ENCODE results near the gene GTF3C4.

The GTF3C4 gene

DNA sequence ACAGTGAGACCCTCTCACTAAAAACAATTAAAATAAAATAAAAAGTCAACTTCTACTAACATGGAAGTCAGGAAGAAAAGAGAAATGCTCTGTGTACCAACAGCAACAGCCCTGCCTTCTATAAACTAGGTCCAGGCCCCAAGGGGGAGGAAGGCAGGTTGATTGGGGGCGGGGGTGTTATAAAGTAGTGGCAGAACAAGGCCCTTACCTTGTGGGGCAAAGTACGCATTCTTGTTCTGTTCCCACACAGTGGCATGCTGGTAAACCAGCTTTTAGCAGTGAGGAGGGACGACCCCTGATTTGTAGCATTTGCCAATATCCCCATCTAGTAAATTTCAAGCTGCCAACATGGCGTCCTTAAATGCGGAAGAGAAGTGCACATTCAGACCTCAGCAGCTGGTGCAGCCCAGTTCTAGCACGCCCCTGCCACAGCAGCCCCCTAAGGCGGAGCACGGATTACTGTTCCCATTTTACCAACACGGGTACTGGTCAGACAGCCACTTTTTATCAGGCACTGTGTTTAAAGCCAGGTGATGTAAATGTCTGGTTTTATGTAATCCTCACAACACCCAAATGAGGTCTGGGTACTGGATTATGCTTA, 69.5 kb downstream of the GTF3C4 start:
- no peak for DNase-seq

DNA sequence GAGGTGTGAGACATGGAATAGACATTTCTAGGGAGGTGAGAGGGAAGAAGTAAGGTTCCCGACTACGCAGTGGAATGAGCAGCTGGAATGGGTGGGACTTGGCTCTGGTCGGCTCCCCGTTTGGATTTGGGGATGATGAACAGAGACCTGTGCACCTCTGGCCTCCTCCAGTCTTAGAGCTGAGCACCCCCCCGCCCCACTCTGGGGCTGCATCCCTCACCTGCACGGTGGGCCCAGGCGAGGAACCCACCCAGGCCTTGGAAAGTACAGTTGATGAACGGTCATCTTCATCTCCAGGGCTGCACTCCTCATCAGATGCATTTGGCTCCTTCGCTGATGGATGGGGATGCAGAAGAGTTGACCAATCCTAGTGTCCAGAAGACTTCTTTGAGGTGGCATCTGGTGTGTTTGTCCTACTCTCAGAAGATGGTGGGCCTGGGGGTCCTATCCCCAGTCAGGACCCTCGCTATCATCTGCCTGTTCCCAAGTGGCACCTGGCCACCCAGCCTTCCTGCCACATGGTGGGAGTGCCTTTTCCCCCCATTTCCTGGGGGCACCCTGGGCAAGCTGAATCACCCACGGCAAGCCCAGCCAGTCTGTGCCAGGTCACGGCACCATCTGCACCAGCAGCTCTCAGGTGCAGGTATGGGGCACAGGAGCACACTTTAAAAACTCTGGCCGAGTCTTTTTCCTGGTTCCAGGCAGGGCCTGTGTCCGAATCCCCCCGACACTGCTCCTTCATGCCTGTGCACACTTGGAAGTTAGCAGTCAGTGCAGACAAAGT, 70.5 kb downstream of the GTF3C4 start:
- no peak for DNase-seq

- no peak for DNase-seq
Observed at GRCh38 chr9:132742821-132743311, 72.6 kb downstream of the GTF3C4 start.

GRCh38 chr9:132743931-132744479, 73.7 kb downstream of the GTF3C4 start:
- no peak for DNase-seq
